HTERT RPE-1 (cell line): ENCODE measurements around the gene FER.
"Not testable (repeated sequence)": the region's sequence is repeated elsewhere in the genome, so short reads cannot be mapped to it uniquely, and the experiment has no call there.

ENCODE experiments used
- in situ Hi-C: fragments of 300-500 bp; cut with MboI; formaldehyde crosslinking; loops from 4 replicates; pipeline ENCODE4 v1.14.3; 2020; ENCODE audit warnings: low sequenced_read_pairs

The FER gene

DNA sequence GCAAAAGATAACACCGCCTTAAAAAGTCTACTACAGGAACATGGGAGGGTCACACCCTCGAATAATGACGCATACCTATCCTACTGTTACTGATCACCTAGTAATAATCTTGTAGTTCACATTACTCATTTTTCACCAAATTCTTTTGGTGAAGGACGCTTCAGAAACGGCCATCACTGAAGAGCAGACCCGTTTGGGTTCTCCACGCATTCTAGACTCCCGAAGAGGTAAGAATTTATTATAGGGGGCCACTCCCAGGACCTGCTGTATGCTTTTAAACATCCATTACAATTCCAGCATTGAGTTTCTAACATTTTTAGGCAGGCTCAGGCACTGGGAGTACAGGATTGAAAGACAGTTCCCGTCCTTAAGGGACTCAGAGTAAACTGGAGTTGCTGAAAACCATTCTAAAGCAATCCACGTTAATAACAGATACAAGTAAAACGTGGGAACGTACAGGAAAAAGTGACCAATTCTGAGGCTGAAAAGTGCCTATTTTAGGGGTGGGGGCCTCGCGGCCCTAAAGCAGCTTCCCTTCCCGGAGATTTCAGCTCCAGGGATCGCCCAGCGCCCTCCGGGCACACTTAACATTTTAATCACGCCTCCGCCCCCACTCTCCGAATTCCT, at the start of gene FER:
Gene FER, plus strand, starts transcription at position 124 of the 627 bp plus-strand sequence. CDS start 50,286 bp downstream, outside the sequence.
- in situ Hi-C loops, result no loop called here

DNA sequence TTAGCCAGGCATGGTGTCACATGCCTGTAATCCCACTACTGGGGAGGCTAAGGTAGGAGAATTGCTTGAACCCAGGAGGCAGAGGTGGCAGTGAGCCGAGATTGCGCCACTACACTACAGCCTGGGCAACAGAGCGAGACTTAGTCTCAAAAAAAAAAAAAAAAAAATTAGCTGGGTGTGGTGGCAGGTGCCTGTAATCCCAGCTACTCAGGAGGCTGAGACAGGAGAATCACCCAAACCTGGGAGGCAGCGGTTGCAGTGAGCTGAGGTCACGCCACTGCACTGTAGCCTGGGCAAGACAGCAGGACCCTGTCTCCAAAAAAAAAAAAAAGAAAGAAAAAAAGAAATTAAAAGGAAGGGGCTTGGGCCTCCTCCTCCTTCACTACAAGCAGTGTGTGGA, 47.3 kb upstream of the FER start:
- in situ Hi-C loops, result not testable (repeated sequence)

DNA sequence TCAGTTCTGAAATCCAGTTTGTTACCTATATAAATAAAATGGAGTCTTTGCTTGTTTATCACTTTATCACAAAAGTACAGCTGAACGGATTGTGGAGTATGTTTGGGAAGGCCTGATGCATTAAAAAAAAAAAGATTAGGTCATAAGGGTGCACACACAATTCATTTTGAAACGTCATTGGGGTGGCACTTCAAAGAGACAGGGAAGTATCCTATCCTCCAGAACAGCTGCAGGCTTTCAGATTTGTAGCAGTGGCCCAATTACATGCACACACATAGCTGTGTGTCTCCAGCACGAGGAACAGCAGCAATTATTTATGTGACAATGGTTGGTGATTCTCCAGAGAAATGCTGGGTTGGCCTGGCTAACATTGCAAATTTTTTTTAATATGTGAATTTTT, 46.8 kb upstream of the FER start:
- in situ Hi-C loops, result no loop called here

DNA sequence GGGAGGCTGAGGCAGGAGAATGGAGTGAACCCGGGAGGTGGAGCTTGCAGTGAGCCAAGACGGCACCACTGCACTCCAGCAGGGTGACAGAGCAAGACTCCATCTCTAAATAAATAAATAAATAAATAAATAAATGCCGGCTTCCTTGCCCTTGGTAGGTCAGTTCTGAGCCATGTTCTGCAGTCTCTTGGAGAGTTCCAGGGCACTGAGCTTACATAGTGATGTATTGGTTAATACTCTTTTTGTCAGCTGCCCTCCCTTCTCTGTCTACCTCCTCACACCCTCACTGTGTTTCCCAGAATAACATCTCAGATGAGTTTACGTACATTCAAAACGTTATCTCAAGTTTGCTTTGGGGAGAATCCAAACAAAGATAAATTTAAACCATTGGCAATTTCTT, 45.2 kb upstream of the FER start:
- in situ Hi-C loops, result no loop called here

DNA sequence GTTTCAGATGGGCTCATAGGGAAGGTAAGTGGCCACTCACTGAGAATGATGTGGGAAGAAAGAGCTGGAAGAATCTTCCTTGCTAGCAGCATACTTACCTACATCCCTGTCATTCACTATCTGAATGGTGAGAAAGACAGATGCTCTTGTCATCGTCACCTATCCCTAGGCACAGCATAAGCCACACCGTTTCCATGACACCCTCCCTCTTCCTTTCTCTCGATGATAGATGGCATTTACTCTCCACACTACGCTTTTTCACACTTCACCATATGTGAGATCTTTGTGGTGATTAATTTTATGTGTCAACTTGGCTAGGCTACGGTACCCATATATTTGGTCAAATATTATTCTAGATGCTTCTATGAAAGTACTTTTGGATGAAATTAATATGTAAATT, 44.4 kb upstream of the FER start:
- in situ Hi-C loops, result no loop called here

DNA sequence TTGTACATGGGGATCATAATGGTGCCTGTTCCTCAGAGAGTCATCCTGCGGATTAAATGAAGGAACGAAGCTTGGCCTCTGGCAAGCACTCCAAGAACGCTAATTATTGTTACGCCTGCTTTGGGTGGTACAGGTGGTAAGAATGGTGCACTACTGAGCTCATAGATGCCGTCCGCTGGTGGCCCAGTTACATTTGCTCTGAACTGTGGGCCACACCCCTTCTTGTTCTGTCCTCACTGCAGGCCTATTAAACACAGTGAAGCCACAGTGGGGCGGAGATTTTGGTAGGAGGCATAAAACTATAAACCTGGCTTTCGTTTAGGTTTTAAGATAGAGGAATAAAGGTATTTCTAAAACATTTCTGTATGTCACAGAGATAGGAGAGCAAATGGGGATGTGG, 40.6 kb upstream of the FER start:
- in situ Hi-C loops, result no loop called here

DNA sequence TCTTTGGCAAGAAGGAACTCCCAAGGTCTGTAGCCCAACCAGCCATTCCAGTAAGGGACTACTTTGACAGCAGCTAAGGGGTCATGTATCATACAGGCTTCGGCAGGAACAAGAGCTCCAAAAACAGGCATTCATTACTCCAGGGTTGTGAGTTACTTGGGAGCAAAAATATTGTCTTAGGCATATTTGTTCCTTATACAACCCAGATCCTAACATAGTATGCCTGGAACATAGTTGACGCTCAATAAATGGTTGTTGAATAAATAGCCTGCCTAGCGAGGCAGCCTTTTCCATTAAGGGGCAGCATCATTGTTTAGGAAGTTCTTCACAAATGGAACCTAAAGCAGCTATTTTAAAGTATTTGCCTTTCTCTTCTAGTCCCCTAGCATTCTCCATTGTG, 35.8 kb upstream of the FER start:
- in situ Hi-C loops, result no loop called here

DNA sequence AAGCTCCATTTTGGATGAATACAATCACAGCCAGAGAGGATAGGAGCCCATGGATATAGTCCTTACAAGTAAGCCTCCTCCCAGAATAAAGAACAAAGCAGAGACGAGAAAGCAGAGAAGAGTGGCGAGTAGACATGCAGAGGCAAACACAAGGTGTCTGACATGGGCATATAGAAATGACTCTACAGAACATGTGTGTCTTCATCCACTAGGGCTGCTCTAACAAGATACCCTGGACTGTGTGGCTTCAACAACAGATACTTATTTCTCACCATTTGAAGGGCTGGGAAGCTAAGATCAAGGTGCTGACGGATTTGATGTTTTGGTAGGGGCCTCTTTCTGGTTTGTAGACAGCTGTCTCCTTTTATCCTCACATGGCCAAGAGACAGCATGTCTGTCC, 32.3 kb upstream of the FER start:
- in situ Hi-C loops, result no loop called here

DNA sequence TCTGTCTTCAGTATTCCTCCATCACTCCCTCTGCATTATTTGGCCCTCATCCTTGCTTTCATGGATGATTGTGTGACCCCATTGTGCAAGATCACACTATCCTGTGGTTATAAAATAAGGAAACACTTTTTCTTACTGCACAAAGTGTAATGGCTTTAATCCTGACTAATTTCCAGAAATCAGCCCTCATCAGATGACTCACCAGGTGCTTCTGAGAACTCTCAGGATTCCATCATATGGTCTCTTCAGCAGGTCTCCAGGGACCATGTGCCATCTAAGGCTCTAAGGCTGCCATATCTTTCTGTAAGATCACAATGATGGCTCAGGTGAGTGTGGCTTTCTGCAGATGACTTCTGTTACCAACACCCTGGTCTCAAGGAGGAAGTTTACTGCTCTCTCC, 27.3 kb upstream of the FER start:
- in situ Hi-C loops, result no loop called here

DNA sequence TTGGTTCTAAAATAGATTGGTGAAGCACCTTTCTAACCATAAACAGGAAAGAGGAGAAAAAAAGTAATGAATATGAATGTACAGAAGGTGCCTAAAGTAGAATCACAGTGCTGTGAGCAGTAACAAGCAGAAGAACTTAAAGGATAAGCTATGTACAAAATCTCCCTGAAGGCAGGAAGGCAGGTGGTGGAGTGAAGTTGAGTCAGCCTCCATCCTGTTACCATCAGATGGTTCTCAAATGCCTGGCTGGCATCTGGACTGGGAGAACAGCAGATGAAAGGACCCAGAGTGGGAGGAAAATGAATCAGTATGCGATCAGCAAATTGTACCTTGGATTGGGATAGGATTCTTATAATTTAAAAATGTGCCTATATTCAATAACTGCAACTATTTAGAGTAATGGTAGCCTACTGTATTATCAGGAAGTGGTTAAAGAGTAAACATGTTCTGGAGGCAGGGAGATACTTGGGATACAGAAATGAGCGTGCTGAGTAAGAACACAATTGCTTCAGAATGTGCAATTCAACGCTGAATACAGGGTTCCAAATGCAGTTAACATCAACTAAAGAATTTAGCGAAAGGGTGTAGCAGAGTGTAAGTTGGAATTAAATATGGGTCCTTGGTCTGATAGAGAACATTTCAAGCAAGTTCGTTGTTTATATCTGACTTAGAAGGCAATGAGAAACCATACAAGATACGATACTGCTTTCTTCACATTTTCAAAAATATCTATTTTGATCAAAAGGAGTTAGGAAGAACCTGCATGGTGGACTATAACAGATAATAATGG, 21.1 kb upstream of the FER start:
- in situ Hi-C loops, result no loop called here

DNA sequence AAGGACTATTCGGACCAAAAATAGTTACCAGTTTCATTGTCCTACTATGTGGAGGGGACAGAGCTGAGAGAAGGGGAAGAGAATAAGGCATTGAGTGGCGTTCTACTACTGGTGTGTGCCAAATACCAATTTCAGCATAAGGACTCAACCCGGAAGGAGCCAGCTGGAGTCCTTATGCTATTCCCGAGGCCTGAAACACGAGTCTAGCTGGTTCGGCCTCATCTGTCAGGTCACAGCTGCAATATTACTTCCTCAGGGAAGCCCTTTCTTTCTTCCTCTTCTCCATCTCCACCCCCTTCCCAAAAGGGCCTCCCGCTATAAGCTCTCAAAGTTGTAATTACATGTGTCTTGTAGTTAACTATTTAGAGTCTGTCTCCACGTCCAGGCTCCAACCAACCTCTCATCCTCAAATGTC, 20.5 kb upstream of the FER start:
- in situ Hi-C loops, result no loop called here

DNA sequence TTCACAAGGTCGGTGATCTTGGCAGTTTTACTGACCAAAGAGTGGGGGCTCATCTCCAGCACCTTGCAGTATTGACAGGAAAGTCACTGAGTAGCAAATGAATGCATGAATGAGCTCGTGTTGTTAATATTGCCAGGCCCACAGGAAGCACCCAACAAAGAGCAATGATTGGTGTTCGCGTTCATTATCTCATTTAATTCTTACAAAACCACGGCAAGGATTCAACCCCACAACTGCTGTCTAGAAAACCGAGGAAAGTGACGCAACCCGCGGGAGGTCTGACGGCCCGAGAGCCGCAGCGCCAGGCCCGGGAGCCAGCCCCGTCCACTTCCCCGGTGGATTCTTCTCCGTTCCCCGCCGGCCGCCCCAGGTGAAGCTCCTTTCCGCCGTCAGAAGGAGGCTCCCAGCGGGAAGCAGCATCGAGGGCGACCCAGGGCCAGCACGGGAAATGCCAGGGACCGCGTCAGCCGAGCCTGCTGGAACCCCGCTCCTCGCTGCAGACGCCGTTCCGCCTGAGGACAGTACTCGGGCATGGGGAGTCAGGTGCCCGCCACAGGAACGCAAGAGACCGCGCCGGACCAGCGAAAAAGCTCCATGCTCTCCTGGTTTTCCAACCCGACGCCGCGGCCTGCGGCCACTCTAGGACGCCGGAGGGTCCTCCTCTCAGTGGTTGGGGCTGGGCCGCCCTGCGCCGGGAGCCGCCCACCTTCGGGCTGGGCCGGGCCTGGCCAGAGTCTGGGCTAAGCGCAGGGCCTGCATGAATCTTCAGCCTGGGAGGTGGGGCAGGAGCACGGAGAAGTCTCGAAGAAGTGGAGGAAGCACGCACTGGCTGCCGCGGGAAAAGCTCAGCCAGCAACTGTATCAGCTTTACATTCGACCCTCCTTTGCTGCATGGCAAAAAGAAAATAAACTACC, 19.8 kb upstream of the FER start:
- in situ Hi-C loops, result no loop called here

DNA sequence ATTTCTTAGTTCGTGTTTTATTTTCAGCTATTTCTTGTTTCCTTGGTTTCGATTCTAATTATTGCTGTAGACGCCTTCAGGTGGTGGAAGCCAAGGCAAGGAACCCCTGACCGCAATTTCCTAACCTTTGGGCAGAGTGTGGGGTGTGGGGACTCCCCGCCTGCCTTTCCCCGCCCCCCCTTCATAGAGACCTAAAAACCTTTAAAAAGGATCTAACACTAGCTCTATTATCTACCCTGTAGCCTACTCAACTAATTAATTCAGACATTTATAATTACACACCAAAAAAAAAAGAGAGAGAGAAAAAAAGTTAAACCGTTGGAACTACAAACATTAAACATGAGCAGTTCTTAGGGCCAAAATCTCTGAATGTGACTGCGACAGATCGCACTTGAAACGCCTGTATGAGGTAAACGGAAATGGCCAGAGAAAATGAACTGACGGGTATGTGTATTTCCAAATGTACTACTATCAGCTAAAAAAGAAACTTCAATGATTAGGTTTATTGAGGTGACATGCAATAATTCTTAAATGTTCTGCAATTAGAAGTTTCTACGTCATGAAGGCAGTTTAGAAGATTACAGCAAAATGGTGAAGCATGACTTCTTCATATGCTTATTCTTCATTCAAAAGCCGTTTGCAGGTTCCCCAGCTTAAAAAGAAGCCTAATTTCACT, 19.0 kb upstream of the FER start:
- in situ Hi-C loops, result no loop called here

DNA sequence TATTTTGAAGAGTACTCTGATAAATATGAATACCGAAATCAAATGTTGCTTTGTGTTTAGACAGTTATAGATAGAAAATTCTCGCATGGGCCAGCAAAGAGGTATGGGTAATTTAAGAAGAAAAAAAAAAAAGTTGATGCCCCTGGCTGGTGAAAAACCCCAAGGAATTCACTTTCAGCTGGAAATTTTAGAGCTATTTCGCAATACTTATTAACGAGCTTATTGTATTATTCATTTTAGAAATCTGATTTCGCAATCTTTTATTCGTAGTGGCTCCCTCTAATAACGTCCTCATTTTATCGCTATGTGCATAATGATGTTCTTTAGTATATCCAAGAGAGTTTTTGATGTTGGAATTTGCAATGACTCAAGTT, 18.5 kb upstream of the FER start:
- in situ Hi-C loops, result no loop called here

DNA sequence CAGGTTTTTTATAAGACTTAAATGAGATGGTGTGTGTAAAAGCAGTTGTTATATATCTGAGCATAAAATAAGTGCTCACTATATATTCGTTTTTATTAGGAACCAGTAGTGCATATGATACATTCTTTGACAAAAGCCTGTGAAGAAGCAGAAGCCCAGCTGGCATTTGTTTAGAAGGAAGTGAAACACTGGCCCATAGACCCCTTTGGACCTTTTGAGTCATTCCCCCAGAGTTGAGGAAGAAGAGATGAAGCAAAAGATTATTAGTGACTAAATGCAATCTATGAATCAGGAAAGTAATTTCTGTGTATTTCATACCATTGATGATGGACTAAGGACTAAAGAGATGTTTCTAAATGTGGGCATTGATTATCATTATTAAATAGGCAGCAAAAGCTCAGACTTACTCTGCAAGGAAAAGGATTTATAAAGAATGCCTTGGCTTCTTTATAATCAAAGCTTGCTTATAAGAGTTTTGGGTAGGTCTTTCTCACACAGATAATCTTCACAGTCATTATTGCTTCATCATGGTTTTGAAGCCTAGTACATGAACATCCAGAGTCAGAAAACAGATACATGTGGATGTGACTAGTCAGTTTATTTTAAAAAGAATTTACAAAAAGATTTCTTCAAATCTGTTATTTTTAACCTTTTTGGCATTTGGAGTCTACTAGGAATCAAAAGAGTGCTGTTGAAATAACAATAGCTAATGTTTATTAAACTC, 16.9 kb upstream of the FER start:
- in situ Hi-C loops, result no loop called here

DNA sequence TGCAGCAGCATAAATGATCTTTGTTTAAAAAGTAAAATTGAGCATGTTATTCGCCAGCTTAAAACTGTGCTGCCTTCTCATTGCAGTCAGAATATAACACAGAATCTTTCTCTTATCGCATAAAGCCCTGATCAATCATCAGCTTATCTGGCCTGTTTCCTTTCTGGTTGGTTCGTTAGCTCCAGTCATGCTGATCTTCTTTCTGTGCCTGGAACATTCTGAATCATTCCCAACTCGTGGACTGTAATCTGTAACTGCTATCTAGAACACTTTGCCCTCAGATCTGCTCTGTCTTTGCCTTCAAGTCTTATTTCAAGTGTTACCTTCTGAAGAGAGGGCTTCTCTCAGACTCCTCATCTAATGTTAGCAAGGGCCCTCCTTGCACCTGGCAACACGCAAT, 11.9 kb upstream of the FER start:
- in situ Hi-C loops, result no loop called here

DNA sequence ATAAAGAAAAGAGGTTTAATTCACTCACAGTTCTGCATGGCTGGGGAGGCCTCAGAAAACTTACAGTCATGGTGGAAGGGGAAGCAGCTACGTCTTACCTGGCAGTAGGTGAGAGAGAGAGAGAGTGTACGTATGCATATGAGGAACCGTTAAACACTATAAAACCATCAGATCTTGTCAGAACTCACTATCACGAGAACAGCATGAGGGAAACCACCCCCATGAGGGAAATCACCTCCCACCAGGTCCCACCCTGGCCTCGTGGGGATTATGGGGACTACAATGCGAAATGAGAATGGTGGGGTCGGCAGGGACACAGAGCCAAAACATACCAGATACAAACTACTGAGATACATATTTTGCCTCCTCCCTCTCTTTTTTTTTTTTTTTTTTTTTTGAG, 10.8 kb upstream of the FER start:
- in situ Hi-C loops, result no loop called here

DNA sequence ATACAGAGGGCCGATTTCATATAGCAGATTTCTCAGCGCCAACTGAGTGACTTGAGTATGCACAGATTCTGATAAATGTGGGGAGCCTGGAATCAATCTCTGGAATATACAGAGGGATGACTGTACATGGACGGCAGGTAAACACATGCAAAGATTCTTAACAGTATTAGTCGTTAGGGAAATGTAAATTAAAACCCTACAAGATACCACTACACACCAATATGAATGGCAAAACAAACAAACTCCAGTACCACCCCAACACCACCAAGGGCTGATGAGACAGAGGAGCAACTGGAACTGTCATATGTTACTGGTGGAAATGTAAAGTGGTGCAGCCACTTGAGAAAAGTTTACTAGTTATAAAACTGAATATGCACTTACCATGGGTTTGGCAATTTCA, 8.3 kb upstream of the FER start:
- in situ Hi-C loops, result no loop called here

DNA sequence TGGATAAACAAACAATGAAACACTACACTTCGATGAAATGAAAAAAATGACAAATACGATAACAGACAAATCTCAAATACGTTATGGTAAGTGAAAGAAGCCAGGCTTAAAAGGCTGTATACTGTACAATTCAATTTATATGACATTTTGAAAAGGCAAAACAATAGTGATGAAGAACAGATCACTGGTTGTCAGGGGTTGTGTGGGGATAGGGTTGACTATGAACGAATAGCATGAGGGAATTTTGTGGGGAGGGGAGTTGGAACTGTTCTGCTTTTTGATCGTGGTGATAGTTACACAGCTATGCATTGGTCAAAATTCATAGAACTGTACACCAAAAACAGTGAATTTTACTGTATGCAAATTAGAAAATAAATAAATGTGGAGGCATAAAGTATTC, 7.8 kb upstream of the FER start:
- in situ Hi-C loops, result no loop called here

DNA sequence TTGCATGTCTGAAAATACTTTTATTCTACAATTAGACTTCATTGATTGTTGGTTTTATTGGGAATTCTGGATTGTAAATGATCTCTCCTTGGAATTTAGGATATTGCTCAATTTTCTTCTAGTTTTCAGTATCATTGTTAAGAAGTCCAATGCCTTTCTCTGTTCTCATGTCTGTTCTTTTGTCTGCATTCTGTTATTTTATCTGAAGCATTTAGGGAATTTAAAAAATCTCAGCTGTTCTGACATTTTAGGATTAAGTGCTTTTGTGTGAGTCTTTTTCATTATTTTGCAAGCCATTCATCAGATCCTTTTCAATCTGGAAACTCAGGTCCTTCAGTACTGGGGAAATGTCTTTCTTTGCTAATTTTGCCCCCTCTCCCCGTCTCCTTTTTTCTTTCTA, 4.4 kb upstream of the FER start:
- in situ Hi-C loops, result no loop called here

DNA sequence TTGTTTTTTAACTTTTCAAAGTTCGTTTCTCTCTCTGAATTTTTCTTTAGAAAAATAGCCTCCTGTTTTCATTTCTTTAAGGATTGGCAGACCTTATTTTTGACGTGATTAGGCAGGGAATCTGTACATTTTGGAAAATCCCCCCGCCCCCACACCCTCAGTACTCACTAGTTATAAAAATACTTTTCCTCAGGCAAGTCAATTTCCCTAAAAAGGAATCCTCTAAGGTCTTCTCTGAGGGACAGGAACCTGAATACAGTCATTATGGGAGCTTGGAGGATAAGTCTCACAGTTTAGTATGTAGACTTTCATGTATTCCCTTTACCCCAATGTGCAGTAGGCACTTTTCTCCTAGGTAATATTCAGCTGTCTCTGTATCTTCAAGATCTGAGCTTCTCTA, 3.9 kb upstream of the FER start:
- in situ Hi-C loops, result no loop called here
